Measurements from ENCODE around the gene SLC4A8.

SLC4A8 gene

DNA sequence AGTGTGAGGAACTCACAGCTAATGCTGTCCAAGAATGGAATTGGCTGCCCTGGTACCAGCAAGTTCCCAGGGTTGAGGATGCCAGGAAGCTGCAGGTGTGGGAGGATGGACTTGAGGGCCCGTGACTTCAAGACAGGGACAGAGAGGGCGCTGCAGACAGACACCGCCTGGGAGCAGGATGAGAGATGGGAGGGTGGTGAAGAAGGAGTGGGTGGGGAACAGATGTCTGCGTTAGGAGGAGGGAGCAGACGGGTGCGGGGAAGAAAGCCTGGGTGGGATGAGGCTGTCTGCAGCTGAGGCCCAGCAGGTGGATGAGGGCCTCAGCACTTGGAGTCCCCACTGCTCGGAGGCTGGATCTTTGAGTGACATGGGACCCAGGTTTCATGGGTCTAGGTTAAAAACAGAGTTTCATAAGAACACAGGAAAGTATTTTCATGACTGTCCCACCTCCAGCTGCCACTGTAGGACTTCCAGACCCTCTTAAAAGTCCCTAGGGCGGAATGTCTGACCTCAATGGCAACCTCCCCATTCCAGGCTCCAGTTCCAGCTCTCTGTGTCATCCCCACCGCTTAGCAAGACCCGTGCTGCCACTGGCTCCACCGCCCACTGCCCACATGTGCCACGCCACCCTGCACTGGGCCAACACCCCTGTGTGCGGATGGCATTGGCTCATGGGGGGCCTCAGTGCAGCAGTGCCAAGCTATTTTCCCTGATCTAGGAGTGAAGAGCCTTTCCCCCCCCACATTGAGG lies 96.1 kb downstream of the SLC4A8 start:
- Histone ChIP-seq H2AK5ac (ENCODE audit: low read depth, low read length) (no peak overlapping the region), H4K8ac (ENCODE audit: low read depth, low read length) (no peak overlapping the region), H2BK12ac (ENCODE audit: low read length) (no peak overlapping the region), H3K27me3 (ENCODE audit: control insufficient read depth in 3 of 3, insufficient read depth in 3 of 3, low read depth in 1 of 3, low read length in 3 of 3) (no peaks in the 10 kb centered on the region), H3K4me1 (ENCODE audit: control insufficient read depth in 2 of 2, insufficient read depth in 1 of 2, low read depth in 1 of 2, low read length in 2 of 2) (no peaks in the 10 kb centered on the region), H2BK120ac (ENCODE audit: low read depth, low read length) (no peak overlapping the region), H3K4me2 (ENCODE audit: insufficient read depth, low read length, poor library complexity, severe bottlenecking) (no peak overlapping the region), H3K9me3 (replicated peaks in 1 of 2; ENCODE audit: control insufficient read depth in 2 of 2, insufficient read depth in 1 of 2, low read depth in 1 of 2, low read length in 2 of 2) (no peaks in the 10 kb centered on the region), H3K4ac (ENCODE audit: low read length) (no peak overlapping the region), H2AFZ (ENCODE audit: low read length) (no peak overlapping the region), H2BK5ac (ENCODE audit: low read length) (no peak overlapping the region), H3K18ac (ENCODE audit: low read length) (no peak overlapping the region), H3K23ac (ENCODE audit: low read depth, low read length, poor library complexity) (peak overlapping the region; percentile 14), H3K27ac (replicated peaks; ENCODE audit: low read length) (no peak overlapping the region), H3K79me1 (ENCODE audit: low read depth, low read length) (no peaks in the 10 kb centered on the region), H3K14ac (ENCODE audit: low read length) (no peak overlapping the region), H2BK15ac (ENCODE audit: low read length) (no peak overlapping the region), H3K36me3 (replicated peaks in 1 of 2; ENCODE audit: control insufficient read depth in 2 of 2, insufficient read depth in 2 of 2, low read length in 2 of 2) (no peaks in the 10 kb centered on the region), H3K4me3 (ENCODE audit: low read length in 2 of 2) (no peak overlapping the region), H4K91ac (ENCODE audit: low read depth, low read length, poor library complexity) (no peak overlapping the region), H3K9ac (ENCODE audit: low read depth, low read length, poor library complexity) (peak overlapping the region; percentile 5)
- no CpG with 5 or more reads among the region's 13 CpGs for WGBS, 2 donors (ENCODE audit: extremely low coverage in 2 of 2, insufficient read length in 2 of 2, insufficient replicate concordance in 1 of 2)
- no peak for DNase-seq (ENCODE audit: low spot score)

- Histone ChIP-seq H3K36me3 (replicated peaks in 1 of 2; ENCODE audit: control insufficient read depth in 2 of 2, insufficient read depth in 2 of 2, low read length in 2 of 2) (no peaks in the 10 kb centered on the region), H3K27ac (replicated peaks; ENCODE audit: low read length) (no peak overlapping the region), H2BK5ac (ENCODE audit: low read length) (no peak overlapping the region), H3K9me3 (replicated peaks in 1 of 2; ENCODE audit: control insufficient read depth in 2 of 2, insufficient read depth in 1 of 2, low read depth in 1 of 2, low read length in 2 of 2) (no peaks in the 10 kb centered on the region), H3K4me2 (ENCODE audit: insufficient read depth, low read length, poor library complexity, severe bottlenecking) (no peak overlapping the region), H2BK15ac (ENCODE audit: low read length) (no peak overlapping the region), H3K79me1 (ENCODE audit: low read depth, low read length) (no peaks in the 10 kb centered on the region), H2BK120ac (ENCODE audit: low read depth, low read length) (no peak overlapping the region), H3K14ac (ENCODE audit: low read length) (no peak overlapping the region), H4K91ac (ENCODE audit: low read depth, low read length, poor library complexity) (no peak overlapping the region), H3K23ac (ENCODE audit: low read depth, low read length, poor library complexity) (no peak overlapping the region), H4K8ac (ENCODE audit: low read depth, low read length) (no peak overlapping the region), H2AK5ac (ENCODE audit: low read depth, low read length) (no peak overlapping the region), H3K4me3 (ENCODE audit: low read length in 2 of 2) (no peak overlapping the region), H3K4ac (ENCODE audit: low read length) (no peak overlapping the region), H3K9ac (ENCODE audit: low read depth, low read length, poor library complexity) (no peak overlapping the region), H2BK12ac (ENCODE audit: low read length) (no peak overlapping the region), H3K18ac (ENCODE audit: low read length) (no peak overlapping the region), H3K27me3 (ENCODE audit: control insufficient read depth in 3 of 3, insufficient read depth in 3 of 3, low read depth in 1 of 3, low read length in 3 of 3) (no peaks in the 10 kb centered on the region), H2AFZ (ENCODE audit: low read length) (no peak overlapping the region), H3K4me1 (ENCODE audit: control insufficient read depth in 2 of 2, insufficient read depth in 1 of 2, low read depth in 1 of 2, low read length in 2 of 2) (no peaks in the 10 kb centered on the region)
- no peak for DNase-seq (ENCODE audit: low spot score)
- no CpG with 5 or more reads among the region's 9 CpGs for WGBS, 2 donors (ENCODE audit: extremely low coverage in 2 of 2, insufficient read length in 2 of 2, insufficient replicate concordance in 1 of 2)
These were observed 97.1 kb downstream of the SLC4A8 start for GRCh38 chr12:51521554-51522276.

DNA sequence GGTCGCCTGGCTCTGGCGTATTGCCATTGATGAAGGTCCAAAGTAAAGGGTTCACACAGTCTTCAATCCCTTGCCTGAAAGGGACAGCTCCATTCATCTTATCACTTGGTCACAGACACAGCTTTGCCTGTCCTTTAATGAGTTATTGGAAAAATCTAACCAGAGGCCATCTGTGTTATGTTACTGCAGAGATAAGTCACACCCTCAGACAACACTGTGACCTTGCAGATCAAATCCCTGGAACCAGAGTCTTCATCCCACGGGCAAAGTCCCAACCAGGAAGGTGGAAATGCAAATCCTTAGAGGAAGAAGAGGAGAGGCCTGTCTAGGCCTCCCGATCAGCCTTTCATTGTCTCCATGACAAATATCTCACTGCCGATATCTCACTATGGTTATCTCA lies 98.1 kb downstream of the SLC4A8 start:
- DNase-seq (ENCODE audit: low spot score), result no peak

DNA sequence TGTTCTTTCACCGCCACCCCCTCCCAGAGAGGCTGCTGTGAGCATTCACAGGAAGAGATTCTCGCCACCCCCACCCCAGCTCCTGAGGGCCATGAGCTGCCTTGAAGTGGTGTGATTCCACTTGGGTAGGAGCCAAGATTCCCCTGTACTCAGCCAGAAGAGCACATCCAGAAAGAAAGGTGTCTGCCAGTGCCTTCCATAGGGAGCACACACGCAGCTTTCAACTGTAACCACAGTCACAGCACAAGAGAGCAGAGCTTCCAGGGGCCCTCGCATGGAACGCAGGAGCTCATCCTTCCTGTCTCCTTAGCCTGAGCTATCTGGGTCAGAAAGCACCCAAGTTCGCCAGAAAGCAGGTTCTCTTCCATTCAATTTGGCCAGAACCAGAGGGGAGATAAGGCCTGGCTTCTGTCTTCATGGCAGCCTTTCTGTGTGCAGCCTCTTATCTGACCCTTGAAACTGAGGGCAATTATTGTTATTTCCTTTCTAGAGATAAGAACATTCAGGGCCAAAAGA lies 99.8 kb downstream of the SLC4A8 start:
- Histone ChIP-seq H2BK15ac (ENCODE audit: low read length) (no peak overlapping the region), H3K9me3 (replicated peaks in 1 of 2; ENCODE audit: control insufficient read depth in 2 of 2, insufficient read depth in 1 of 2, low read depth in 1 of 2, low read length in 2 of 2) (no peaks in the 10 kb centered on the region), H3K79me1 (ENCODE audit: low read depth, low read length) (no peaks in the 10 kb centered on the region), H2BK12ac (ENCODE audit: low read length) (no peak overlapping the region), H2AFZ (ENCODE audit: low read length) (peak overlapping the region; percentile 72), H3K4me3 (ENCODE audit: low read length in 2 of 2) (no peak overlapping the region), H2BK5ac (ENCODE audit: low read length) (no peak overlapping the region), H3K18ac (ENCODE audit: low read length) (peak overlapping the region; percentile 69), H3K4me1 (ENCODE audit: control insufficient read depth in 2 of 2, insufficient read depth in 1 of 2, low read depth in 1 of 2, low read length in 2 of 2) (no peaks in the 10 kb centered on the region), H3K14ac (ENCODE audit: low read length) (no peak overlapping the region), H3K27me3 (ENCODE audit: control insufficient read depth in 3 of 3, insufficient read depth in 3 of 3, low read depth in 1 of 3, low read length in 3 of 3) (no peaks in the 10 kb centered on the region), H3K9ac (ENCODE audit: low read depth, low read length, poor library complexity) (no peak overlapping the region), H3K4ac (ENCODE audit: low read length) (no peak overlapping the region), H4K8ac (ENCODE audit: low read depth, low read length) (no peak overlapping the region), H3K36me3 (replicated peaks in 1 of 2; ENCODE audit: control insufficient read depth in 2 of 2, insufficient read depth in 2 of 2, low read length in 2 of 2) (no peaks in the 10 kb centered on the region), H4K91ac (ENCODE audit: low read depth, low read length, poor library complexity) (no peak overlapping the region), H3K23ac (ENCODE audit: low read depth, low read length, poor library complexity) (no peak overlapping the region), H2AK5ac (ENCODE audit: low read depth, low read length) (peak overlapping the region; percentile 40), H3K4me2 (ENCODE audit: insufficient read depth, low read length, poor library complexity, severe bottlenecking) (no peak overlapping the region), H3K27ac (replicated peaks; ENCODE audit: low read length) (no peak overlapping the region), H2BK120ac (ENCODE audit: low read depth, low read length) (no peak overlapping the region)
- no peak for DNase-seq (ENCODE audit: low spot score)
- no CpG with 5 or more reads among the region's 6 CpGs for WGBS, 2 donors (ENCODE audit: extremely low coverage in 2 of 2, insufficient read length in 2 of 2, insufficient replicate concordance in 1 of 2)

More for the DNA sequence above, 98.1 kb downstream of the SLC4A8 start:
- Histone ChIP-seq H3K14ac (ENCODE audit: low read length) (no peak overlapping the region), H2AFZ (ENCODE audit: low read length) (no peak overlapping the region), H3K27ac (replicated peaks; ENCODE audit: low read length) (no peak overlapping the region), H3K18ac (ENCODE audit: low read length) (no peak overlapping the region), H2BK120ac (ENCODE audit: low read depth, low read length) (no peak overlapping the region), H3K36me3 (replicated peaks in 1 of 2; ENCODE audit: control insufficient read depth in 2 of 2, insufficient read depth in 2 of 2, low read length in 2 of 2) (no peaks in the 10 kb centered on the region), H3K23ac (ENCODE audit: low read depth, low read length, poor library complexity) (no peak overlapping the region), H2BK12ac (ENCODE audit: low read length) (no peak overlapping the region), H3K4me2 (ENCODE audit: insufficient read depth, low read length, poor library complexity, severe bottlenecking) (no peak overlapping the region), H3K4me3 (ENCODE audit: low read length in 2 of 2) (no peak overlapping the region), H3K27me3 (ENCODE audit: control insufficient read depth in 3 of 3, insufficient read depth in 3 of 3, low read depth in 1 of 3, low read length in 3 of 3) (no peaks in the 10 kb centered on the region), H3K79me1 (ENCODE audit: low read depth, low read length) (no peaks in the 10 kb centered on the region), H2BK5ac (ENCODE audit: low read length) (no peak overlapping the region), H3K9ac (ENCODE audit: low read depth, low read length, poor library complexity) (no peak overlapping the region), H4K91ac (ENCODE audit: low read depth, low read length, poor library complexity) (no peak overlapping the region), H2AK5ac (ENCODE audit: low read depth, low read length) (no peak overlapping the region), H4K8ac (ENCODE audit: low read depth, low read length) (no peak overlapping the region), H2BK15ac (ENCODE audit: low read length) (no peak overlapping the region), H3K9me3 (replicated peaks in 1 of 2; ENCODE audit: control insufficient read depth in 2 of 2, insufficient read depth in 1 of 2, low read depth in 1 of 2, low read length in 2 of 2) (no peaks in the 10 kb centered on the region), H3K4ac (ENCODE audit: low read length) (no peak overlapping the region), H3K4me1 (ENCODE audit: control insufficient read depth in 2 of 2, insufficient read depth in 1 of 2, low read depth in 1 of 2, low read length in 2 of 2) (no peaks in the 10 kb centered on the region)
- WGBS, 2 donors (ENCODE audit: extremely low coverage in 2 of 2, insufficient read length in 2 of 2, insufficient replicate concordance in 1 of 2), result no CpG with 5 or more reads among the region's 5 CpGs

Data from neuronal stem cell (in vitro differentiated cells).